Measurements from ENCODE around the gene SBF2.

- no peak for TF ChIP-seq CTCF (IDR thresholded peaks at IDR 0.05; ENCODE audit: poor library complexity, severe bottlenecking)
- no peak for TF ChIP-seq RAD21 (conservative IDR thresholded peaks at IDR 0.05)
- no peak for TF ChIP-seq MXI1 (conservative IDR thresholded peaks at IDR 0.05; ENCODE audit: poor library complexity, severe bottlenecking)
These were observed 346.7 kb downstream of the SBF2 start for GRCh38 chr11:9947231-9947864.
